ENCODE data around the gene CENPE.

Gene CENPE

DNA sequence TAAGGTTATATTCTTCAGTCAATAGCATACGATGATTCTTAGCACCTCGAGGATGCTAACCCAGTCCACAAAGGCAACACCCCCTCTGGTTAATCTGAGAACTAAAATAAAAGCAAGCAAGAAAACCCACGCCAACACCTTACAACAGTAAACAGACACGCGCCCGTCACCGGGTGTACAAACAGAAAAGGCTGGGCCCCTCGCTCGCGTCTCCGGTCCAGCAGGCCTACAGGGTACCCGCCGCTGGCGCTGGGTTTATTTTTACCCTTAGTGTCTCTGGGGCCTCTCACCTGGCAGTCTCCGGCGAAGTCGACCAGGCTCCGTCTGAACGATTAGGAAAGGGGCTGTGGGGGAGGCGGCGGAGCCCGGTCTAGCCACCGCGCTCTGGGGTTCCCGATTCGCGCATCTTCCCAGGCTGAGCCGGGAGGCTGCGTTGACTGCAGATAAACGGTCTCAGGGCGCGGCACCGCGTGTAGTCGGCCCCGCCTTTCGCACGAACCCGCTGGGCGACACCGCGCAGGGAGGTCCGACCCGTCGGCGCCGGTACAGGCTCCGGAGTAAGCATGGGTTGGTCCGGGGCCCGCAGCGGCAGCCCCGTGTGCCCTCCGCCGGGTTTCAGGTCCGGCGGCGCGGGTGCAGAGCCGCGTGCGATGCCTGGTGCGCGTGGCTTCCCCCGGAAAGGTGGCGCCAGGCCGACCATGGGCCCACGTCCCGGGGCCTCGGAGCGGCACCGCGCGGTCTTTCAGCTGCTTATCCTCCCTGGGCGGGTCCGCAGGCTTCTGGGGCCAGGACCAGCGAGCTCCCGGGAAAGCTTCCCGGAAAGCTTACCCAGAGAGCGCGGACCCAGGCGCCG, 122.0 kb downstream of the CENPE start:
- H3K4me3 ChIP-seq (ENCODE audit: low read length) = peak overlapping the region; percentile 76
- TF ChIP-seq CTCF (conservative IDR thresholded peaks at IDR 0.05; ENCODE audit: low read length) = no peak; the same call in 1 of the 2 replicates
- peak; percentile 70 for DNase-seq (ENCODE audit: low read depth)

DNA sequence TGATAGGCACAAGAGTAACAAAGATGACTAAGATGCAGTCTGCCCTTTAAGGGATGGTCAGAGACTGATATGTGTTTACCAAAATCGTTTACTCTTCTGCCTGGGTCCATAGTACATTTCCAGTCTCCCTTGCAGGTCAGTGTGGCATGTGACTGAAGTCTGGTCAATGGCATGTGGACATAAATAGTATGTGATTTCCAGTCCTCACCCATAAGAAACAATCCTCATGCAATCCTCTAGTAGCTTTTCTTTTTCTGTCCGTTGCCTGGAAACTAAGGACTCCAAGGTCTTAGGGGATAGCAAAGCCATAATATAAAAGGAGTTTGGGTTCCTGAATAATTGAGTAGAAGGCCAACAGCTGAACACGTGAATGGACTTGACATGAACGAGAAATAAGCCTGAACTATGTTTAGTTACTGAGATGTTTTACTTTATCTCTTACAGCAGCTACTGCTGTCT, 122.7 kb downstream of the CENPE start:
- TF ChIP-seq CTCF (conservative IDR thresholded peaks at IDR 0.05; ENCODE audit: low read length) = no peak
- peak overlapping the region; percentile 76 for H3K4me3 ChIP-seq (ENCODE audit: low read length)
- DNase-seq (ENCODE audit: low read depth) = peak; percentile 34

DNA sequence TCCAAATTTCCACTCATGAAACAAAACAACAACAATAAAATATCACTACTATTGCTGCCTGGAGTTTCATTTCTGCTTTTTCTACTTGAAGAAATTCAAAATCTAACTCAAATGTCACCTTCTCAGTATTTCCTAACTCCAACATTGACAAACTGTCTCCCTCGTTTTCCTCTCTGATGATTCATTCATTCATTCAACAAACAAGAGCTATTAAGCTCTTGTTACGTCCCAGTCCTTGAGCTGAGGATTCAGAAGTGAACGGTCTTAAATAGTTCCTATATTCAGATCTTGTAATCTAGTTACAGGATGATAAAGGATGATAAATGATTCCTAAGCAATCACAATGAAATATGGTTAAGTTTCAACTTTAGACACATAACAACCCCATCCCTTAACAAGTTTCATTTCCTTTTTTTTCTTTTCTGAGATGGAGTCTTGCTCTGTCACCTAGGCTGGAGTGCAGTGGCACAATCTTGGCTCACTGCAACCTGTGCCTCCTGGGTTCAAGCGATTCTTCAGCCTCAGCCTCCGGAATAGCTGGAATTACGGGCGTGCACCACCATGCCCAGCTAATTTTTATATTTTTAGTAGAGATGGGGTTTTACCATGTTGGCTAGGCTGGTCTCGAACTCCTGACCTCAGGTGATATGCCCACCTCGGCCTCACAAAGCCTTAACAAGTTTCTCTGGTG, 123.3 kb downstream of the CENPE start:
- DNase-seq (ENCODE audit: low read depth) = peak; percentile 25
- TF ChIP-seq CTCF (conservative IDR thresholded peaks at IDR 0.05; ENCODE audit: low read length) = no peak
- H3K4me3 ChIP-seq (ENCODE audit: low read length) = peak overlapping the region; percentile 76

GRCh38 chr4:103073792-103074438, 124.2 kb downstream of the CENPE start:
- no peak overlapping the region for H3K4me3 ChIP-seq (ENCODE audit: low read length)
- no peak for TF ChIP-seq CTCF (conservative IDR thresholded peaks at IDR 0.05; ENCODE audit: low read length)

GRCh38 chr4:103067841-103068547, 130.1 kb downstream of the CENPE start:
- no peak for DNase-seq (ENCODE audit: low read depth)
- no peak overlapping the region for H3K4me3 ChIP-seq (ENCODE audit: low read length)
- TF ChIP-seq CTCF (conservative IDR thresholded peaks at IDR 0.05; ENCODE audit: low read length) = no peak

More at GRCh38 chr4:103073792-103074438, 124.2 kb downstream of the CENPE start:
- peak; percentile 31 for DNase-seq (ENCODE audit: low read depth)

DNA sequence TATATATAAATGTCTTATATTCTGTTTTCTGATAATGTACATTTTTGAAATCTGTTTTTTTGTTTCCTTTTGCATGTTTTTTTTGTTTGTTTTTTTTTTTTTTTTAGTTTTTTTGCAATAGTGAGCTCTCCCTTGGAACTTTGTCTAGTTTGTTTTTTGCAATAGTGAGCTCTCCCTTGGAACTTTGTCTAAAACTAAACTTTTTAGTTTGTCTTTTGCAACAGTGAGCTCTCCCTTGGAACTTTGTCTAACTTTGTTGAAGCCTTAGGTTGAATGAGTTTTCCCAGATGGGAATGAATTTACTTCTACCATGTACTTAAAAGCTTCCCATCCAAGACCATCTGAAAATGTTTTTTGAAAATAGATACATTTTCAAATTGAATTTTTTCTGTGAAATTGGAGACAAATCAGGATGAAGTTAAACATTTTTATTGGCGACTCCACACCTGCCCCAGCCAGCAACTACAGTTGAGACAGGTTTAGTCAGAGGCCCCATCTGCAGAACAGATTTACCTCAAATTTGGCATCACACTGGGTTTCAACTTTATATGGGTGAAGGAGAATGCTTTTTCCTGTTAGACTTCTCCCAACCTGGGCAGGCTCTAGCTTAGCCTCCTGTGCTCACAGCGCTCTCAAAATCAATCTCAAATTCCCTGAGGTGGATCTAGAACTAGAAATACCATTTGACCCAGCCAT, 137.5 kb downstream of the CENPE start:
- no peak for TF ChIP-seq CTCF (conservative IDR thresholded peaks at IDR 0.05; ENCODE audit: low read length)
- DNase-seq (ENCODE audit: low read depth) = no peak
- no peak overlapping the region for H3K4me3 ChIP-seq (ENCODE audit: low read length)

Measured in AG10803 (cell line).